Mesenchymal stem cell (in vitro differentiated cells and primary cell): Measurements from ENCODE around the gene CSF1R.
"Not testable (repeated sequence)": the region's sequence is repeated elsewhere in the genome, so short reads cannot be mapped to it uniquely, and the experiment has no call there.

Experiments
- DNase-seq: peaks from one replicate; pipeline ENCODE4 v3.0.0-alpha.2; 2013
- H2AFZ ChIP-seq: one replicate; pipeline ENCODE4 v1.6.1; 2013; ENCODE audit warnings: low read depth, mild to moderate bottlenecking, control low read depth, inconsistent platforms, low read length, moderate library complexity
- H2AK5ac ChIP-seq: 2 replicates; pipeline ENCODE4 v1.6.1; 2013; ENCODE audit warnings: low read length, moderate library complexity, mild to moderate bottlenecking, inconsistent platforms; ENCODE audit not compliant: severe bottlenecking
- H2BK120ac ChIP-seq: one replicate; pipeline ENCODE4 v1.6.1; 2013; ENCODE audit warnings: low read depth, mild to moderate bottlenecking, inconsistent platforms, low read length, moderate library complexity
- H2BK12ac ChIP-seq, 2 experiments: one replicate each; pipeline ENCODE4 v1.6.1; 2013; ENCODE audit warnings: inconsistent platforms in 2 of 2, low read length in 2 of 2, mild to moderate bottlenecking in 2 of 2, moderate library complexity in 2 of 2, control low read depth in 1 of 2
- H2BK15ac ChIP-seq: one replicate; pipeline ENCODE4 v1.6.1; 2013; ENCODE audit warnings: mild to moderate bottlenecking, low read depth, inconsistent platforms; ENCODE audit not compliant: poor library complexity, severe bottlenecking
- H2BK5ac ChIP-seq: 2 replicates; pipeline ENCODE4 v1.6.1; 2013; ENCODE audit warnings: low read depth, mild to moderate bottlenecking, low read length, control low read depth, inconsistent platforms; ENCODE audit not compliant: poor library complexity, severe bottlenecking
- H3K14ac ChIP-seq, 2 experiments: one replicate each; pipeline ENCODE4 v1.6.1; 2013; ENCODE audit warnings: inconsistent platforms in 2 of 2, low read length in 2 of 2, control low read depth in 1 of 2, mild to moderate bottlenecking in 1 of 2, moderate library complexity in 1 of 2
- H3K18ac ChIP-seq, 2 experiments: one replicate each; pipeline ENCODE4 v1.6.1; 2013; ENCODE audit warnings: inconsistent platforms in 2 of 2, low read length in 2 of 2, control low read depth in 1 of 2, low read depth in 1 of 2, mild to moderate bottlenecking in 1 of 2
- H3K23ac ChIP-seq, 2 experiments: one replicate each; pipeline ENCODE4 v1.6.1; 2013; ENCODE audit warnings: inconsistent platforms in 2 of 2, low read length in 2 of 2, mild to moderate bottlenecking in 2 of 2, moderate library complexity in 2 of 2, control low read depth in 1 of 2
- H3K27ac ChIP-seq: 2 replicates; pipeline ENCODE4 v1.5.1; 2013; ENCODE audit warnings: mild to moderate bottlenecking, moderate library complexity, low read length, control low read depth, inconsistent platforms; ENCODE audit not compliant: poor library complexity, severe bottlenecking
- H3K27me3 ChIP-seq, 2 experiments: 2 replicates each; pipeline versions ENCODE4 v1.6.1 to v1.7.0; 2013; ENCODE audit warnings: low read length in 2 of 2, mild to moderate bottlenecking in 2 of 2, moderate library complexity in 2 of 2, control low read depth in 1 of 2, inconsistent platforms in 1 of 2; ENCODE audit not compliant: control insufficient read depth in 1 of 2, insufficient read depth in 1 of 2
- H3K36me3 ChIP-seq, 2 experiments: 2 replicates each; pipeline versions ENCODE4 v1.6.1 to v1.7.0; 2013; ENCODE audit warnings: low read length in 2 of 2, control low read depth in 1 of 2, inconsistent platforms in 1 of 2, low read depth in 1 of 2, mild to moderate bottlenecking in 1 of 2; ENCODE audit not compliant: insufficient read depth in 2 of 2, control insufficient read depth in 1 of 2
- H3K4ac ChIP-seq, 2 experiments: one replicate each; pipeline ENCODE4 v1.6.1; 2013; ENCODE audit warnings: inconsistent platforms in 2 of 2, low read length in 2 of 2, mild to moderate bottlenecking in 2 of 2, moderate library complexity in 2 of 2, control low read depth in 1 of 2, low read depth in 1 of 2
- H3K4me1 ChIP-seq: 2 replicates; pipeline ENCODE4 v1.6.1; 2013; ENCODE audit warnings: low read depth, low read length, control low read depth; ENCODE audit not compliant: control insufficient read depth, insufficient read depth
- H3K4me2 ChIP-seq: 2 replicates; pipeline ENCODE4 v1.6.1; 2013; ENCODE audit warnings: low read length, mild to moderate bottlenecking, inconsistent platforms; ENCODE audit not compliant: poor library complexity, severe bottlenecking
- H3K4me3 ChIP-seq, 2 experiments: 2 replicates each; pipeline versions ENCODE4 v1.5.1 to v1.7.0; 2013; ENCODE audit warnings: low read length in 2 of 2, mild to moderate bottlenecking in 2 of 2, control low read depth in 1 of 2, low read depth in 1 of 2; ENCODE audit not compliant: insufficient read depth in 1 of 2
- H3K79me1 ChIP-seq: replicated peaks from 2 replicates; pipeline ENCODE4 v1.6.1; 2013; ENCODE audit warnings: mild to moderate bottlenecking, control low read depth, low read length, inconsistent platforms; ENCODE audit not compliant: poor library complexity, severe bottlenecking
- H3K9ac ChIP-seq: 2 replicates; pipeline ENCODE4 v1.7.0; 2013; ENCODE audit warnings: mild to moderate bottlenecking, low read length, moderate library complexity
- H3K9me3 ChIP-seq: 2 replicates; pipeline ENCODE4 v1.7.0; 2013; ENCODE audit warnings: mild to moderate bottlenecking, low read length; ENCODE audit not compliant: control insufficient read depth
- H4K8ac ChIP-seq: one replicate; pipeline ENCODE4 v1.6.1; 2013; ENCODE audit warnings: inconsistent platforms, mild to moderate bottlenecking, low read length, moderate library complexity
- H4K91ac ChIP-seq: one replicate; pipeline ENCODE4 v1.6.1; 2013; ENCODE audit warnings: mild to moderate bottlenecking, low read length, inconsistent platforms
- WGBS: methylation state at CpG from one replicate; pipeline ENCODE4 v1.1.7; 2013; ENCODE audit warnings: mixed read lengths; 5-methylcytosine and 5-hydroxymethylcytosine counted together

CSF1R gene

GRCh38 chr5:150028047-150028446 lies 58.3 kb downstream of the CSF1R start:
- H3K9ac ChIP-seq, H3K27me3 ChIP-seq, H3K23ac ChIP-seq, H2BK12ac ChIP-seq, H3K4ac ChIP-seq, H3K4me2 ChIP-seq, H3K4me1 ChIP-seq, H3K27ac ChIP-seq, H4K91ac ChIP-seq, H2BK5ac ChIP-seq, H4K8ac ChIP-seq, H3K9me3 ChIP-seq, H3K14ac ChIP-seq, H2BK120ac ChIP-seq, DNase-seq, H3K4me3 ChIP-seq, H3K18ac ChIP-seq, H2AFZ ChIP-seq, H2BK15ac ChIP-seq, H2AK5ac ChIP-seq: not testable (repeated sequence)
- WGBS = no CpG with 5 or more reads among the region's 1 CpG
- Histone ChIP-seq H3K36me3 (peaks cover 36 to 95% of the 10 kb centered on the region in 2 experiments), H3K79me1 (peaks cover 19% of the 10 kb centered on the region)

GRCh38 chr5:150026682-150027172 lies 59.6 kb downstream of the CSF1R start:
- Histone ChIP-seq H3K79me1 (peaks cover 19% of the 10 kb centered on the region), H2BK5ac (no peak overlapping the region), H3K9ac (no peak overlapping the region), H3K23ac (no peak overlapping the region), H3K4me1 (peaks cover 3% of the 10 kb centered on the region), H3K4me2 (no peak overlapping the region), H3K27me3 (no peaks in the 10 kb centered on the region), H2AK5ac (no peak overlapping the region), H2AFZ (no peak overlapping the region), H3K27ac (no peak overlapping the region), H3K9me3 (no peaks in the 10 kb centered on the region), H3K36me3 (peaks cover 27 to 85% of the 10 kb centered on the region in 2 experiments), H3K14ac (no peak overlapping the region), H4K91ac (no peak overlapping the region), H2BK12ac (no peak overlapping the region), H2BK15ac (no peak overlapping the region), H3K4ac (no peak overlapping the region), H3K4me3 (no peak overlapping the region), H4K8ac (no peak overlapping the region), H2BK120ac (no peak overlapping the region), H3K18ac (no peak overlapping the region)
- WGBS = 98% methylated on average over 4 of the region's 4 CpGs
- no peak for DNase-seq

- Histone ChIP-seq H3K9me3 (no peaks in the 10 kb centered on the region), H2BK5ac (no peak overlapping the region), H3K79me1 (peaks cover 14% of the 10 kb centered on the region), H4K8ac (no peak overlapping the region), H3K4ac (no peak overlapping the region), H3K27ac (no peak overlapping the region), H2BK120ac (no peak overlapping the region), H3K27me3 (no peaks in the 10 kb centered on the region), H3K18ac (no peak overlapping the region), H2BK15ac (no peak overlapping the region), H3K14ac (no peak overlapping the region), H3K9ac (peak overlapping the region; percentile 5), H2AFZ (no peak overlapping the region), H3K4me1 (peaks cover 4% of the 10 kb centered on the region), H3K36me3 (peaks cover 22 to 85% of the 10 kb centered on the region in 2 experiments), H3K4me2 (no peak overlapping the region), H2AK5ac (no peak overlapping the region), H3K23ac (no peak overlapping the region), H2BK12ac (no peak overlapping the region), H3K4me3 (no peak overlapping the region), H4K91ac (no peak overlapping the region)
- DNase-seq = no peak
- 83% methylated on average over 7 of the region's 9 CpGs for WGBS
Observed at GRCh38 chr5:150024346-150024984, 61.9 kb downstream of the CSF1R start.

- Histone ChIP-seq H3K27me3 (no peaks in the 10 kb centered on the region), H3K79me1 (peaks cover 17% of the 10 kb centered on the region)
Observed at GRCh38 chr5:150023136-150023535, 63.2 kb downstream of the CSF1R start.

More at GRCh38 chr5:150023136-150023535, 63.2 kb downstream of the CSF1R start:
- Histone ChIP-seq H2BK5ac (no peak overlapping the region), H2BK15ac (no peak overlapping the region), H3K4ac (no peak overlapping the region), H3K9ac (peak overlapping the region; percentile 67), H2AFZ (no peak overlapping the region), H3K4me1 (peaks cover 5% of the 10 kb centered on the region), H3K18ac (no peak overlapping the region), H3K36me3 (peaks cover 26 to 89% of the 10 kb centered on the region in 2 experiments), H2AK5ac (no peak overlapping the region), H3K23ac (no peak overlapping the region), H4K91ac (no peak overlapping the region), H3K27ac (no peak overlapping the region), H4K8ac (no peak overlapping the region), H3K9me3 (no peaks in the 10 kb centered on the region), H2BK120ac (no peak overlapping the region), H3K4me2 (no peak overlapping the region), H2BK12ac (no peak overlapping the region), H3K14ac (no peak overlapping the region), H3K4me3 (no peak overlapping the region)
- no peak for DNase-seq
- 100% methylated on average over 1 of the region's 1 CpG for WGBS
